GM12892 (cell line): ENCODE measurements around the gene OSBPL10.

Experiments
- POLR2A ChIP-seq: IDR thresholded peaks from 2 replicates; pipeline ENCODE4 v1.6.1; 2011; ENCODE audit warnings: low read depth, low read length, control low read depth
- POLR2AphosphoS5 ChIP-seq: IDR thresholded peaks from 2 replicates; pipeline ENCODE4 v1.6.1; 2011; ENCODE audit warnings: low read depth, low read length, control low read depth
- TAF1 ChIP-seq: IDR thresholded peaks from 2 replicates; pipeline ENCODE4 v1.6.1; 2011; ENCODE audit warnings: low read depth, mild to moderate bottlenecking, control low read depth, low read length, borderline replicate concordance

DNA sequence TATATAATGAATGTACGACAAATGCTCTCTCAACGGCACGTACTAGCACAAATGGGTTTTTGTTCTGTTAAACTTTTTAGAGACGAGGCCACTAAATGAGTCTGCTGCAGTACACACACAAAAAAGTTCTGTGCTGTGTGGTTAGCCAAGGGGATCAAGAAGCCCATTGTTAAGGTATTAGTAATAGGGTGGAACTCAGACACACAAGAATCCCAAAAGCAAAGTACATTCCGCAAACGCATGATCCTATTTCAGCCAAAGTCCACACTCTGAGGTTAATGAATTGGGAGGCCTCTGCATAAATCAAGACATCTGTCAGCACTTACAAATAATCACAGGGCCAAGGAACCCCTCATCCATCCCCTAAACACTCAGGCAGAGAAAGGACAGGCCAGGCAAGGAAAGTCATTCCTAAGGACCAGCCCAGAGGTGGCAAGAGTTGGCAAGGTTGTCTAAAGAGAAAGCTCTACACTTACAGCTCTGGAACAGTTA, 12.1 kb downstream of the OSBPL10 start:
- TF ChIP-seq POLR2A (no peak), POLR2AphosphoS5 (no peak), TAF1 (no peak)
